HCT116 (cell line): ENCODE results near the gene GPR39. TPM values are rescaled to one million over a fixed set of nuclear protein-coding genes. Genes with fewer than 3 reads are reported as not detected.

Experiments used
- ATAC-seq: fragments of 200-7000 bp; cut with Tn5 transposase; 2 replicates; pipeline ENCODE4 v1.9.1; 2020; ENCODE audit warnings: mild to moderate bottlenecking, moderate library complexity
- BruUV-seq: library from RNA; stranded (reverse); fragments of 400-500 nt; replicated peaks from 2 replicates; lab custom pipeline; 2021; lab: Mats Ljungman, UMichigan
- CTCF ChIA-PET: fragments of 300-600 bp; sonication (Branson Sonifier 250); formaldehyde crosslinking; loops from one replicate; lab custom pipeline; 2021; ENCODE audit warnings: antibody characterized with exemption; lab: Charles Lee
- POLR2A ChIA-PET: fragments of 300-600, 350-600 bp; sonication (Branson Sonifier 250); formaldehyde crosslinking; loops from one replicate; lab custom pipeline; 2021; ENCODE audit warnings: antibody characterized with exemption; lab: Charles Lee
- RAD21 ChIA-PET, 2 experiments: fragments of 300-600 bp; sonication (Branson Sonifier 250); formaldehyde crosslinking; loops; one replicate each; lab custom pipeline; 2023; ENCODE audit warnings: low total read pairs in 2 of 2; ENCODE audit not compliant: uncharacterized antibody in 2 of 2, unreplicated experiment in 2 of 2, low non-redundant PET in 1 of 2; lab: Charles Lee
- DNase-seq: peaks from one replicate; pipeline ENCODE4 v3.0.0-alpha.2; 2010; ENCODE audit warnings: low read depth, low spot score
- H2AFZ ChIP-seq: fragments of 200-600 bp; shearing (Covaris generic), sonication (generic); 2 replicates; pipeline ENCODE4 v1.6.1; 2017; ENCODE audit warnings: low read depth, mixed run types, mixed read lengths, antibody characterized with exemption, low read length; ENCODE audit not compliant: poor library complexity, severe bottlenecking
- H3K27ac ChIP-seq: 2 replicates; pipeline ENCODE4 v1.5.1; 2012; ENCODE audit warnings: low read depth, low read length
- H3K27me3 ChIP-seq: fragments of 200-600 bp; sonication (generic); 2 replicates; pipeline ENCODE4 v1.6.1; 2016; ENCODE audit warnings: mixed run types, low read length, mixed read lengths; ENCODE audit not compliant: insufficient read depth
- H3K36me3 ChIP-seq, 2 experiments: fragments of 200-500 bp in 1 of 2; fragments of 200-600 bp in 1 of 2; sonication (Bioruptor generic) in 1 of 2; sonication (generic) in 1 of 2; 2 replicates each; pipeline versions ENCODE4 v1.5.1 to v1.6.1; 2014 to 2016; ENCODE audit warnings: low read length in 2 of 2, inconsistent platforms in 1 of 2, mixed read lengths in 1 of 2, mixed run types in 1 of 2; ENCODE audit not compliant: insufficient read depth in 2 of 2, control insufficient read depth in 1 of 2
- H3K4me1 ChIP-seq, 2 experiments: fragments of 200-600 bp in 1 of 2; sonication (generic) in 1 of 2; 2 replicates each; pipeline versions ENCODE4 v1.5.1 to v1.6.1; 2012 to 2017; ENCODE audit warnings: low read length in 2 of 2, inconsistent platforms in 1 of 2, mild to moderate bottlenecking in 1 of 2, mixed read lengths in 1 of 2, mixed run types in 1 of 2, moderate library complexity in 1 of 2; ENCODE audit not compliant: insufficient read depth in 2 of 2, control insufficient read depth in 1 of 2
- H3K4me2 ChIP-seq: fragments of 200-600 bp; sonication (generic); 2 replicates; pipeline ENCODE4 v1.6.1; 2017; ENCODE audit warnings: mixed run types, low read length, mixed read lengths
- H3K4me3 ChIP-seq, 2 experiments: fragments of 200-600 bp in 1 of 2; sonication (generic) in 1 of 2; replicated peaks in 1 of 2; 2 replicates each; pipeline ENCODE4 v1.5.1; 2011 to 2016; ENCODE audit warnings: low read length in 2 of 2, control low read depth in 1 of 2, low read depth in 1 of 2, mild to moderate bottlenecking in 1 of 2, mixed read lengths in 1 of 2, mixed run types in 1 of 2
- H3K79me2 ChIP-seq: fragments of 200-600 bp; sonication (generic); 2 replicates; pipeline ENCODE4 v1.6.1; 2017; ENCODE audit warnings: mild to moderate bottlenecking, mixed run types, low read length, moderate library complexity, mixed read lengths; ENCODE audit not compliant: insufficient read depth
- H3K9ac ChIP-seq: fragments of 200-600 bp; sonication (generic); 2 replicates; pipeline ENCODE4 v1.6.1; 2016; ENCODE audit warnings: low read length, mixed read lengths
- H3K9me2 ChIP-seq: fragments of 200-600 bp; sonication (generic), shearing (Covaris generic); 2 replicates; pipeline ENCODE4 v1.6.1; 2017; ENCODE audit warnings: mixed run types, mild to moderate bottlenecking, moderate library complexity; ENCODE audit not compliant: insufficient read depth
- H3K9me3 ChIP-seq, 2 experiments: fragments of 200-500 bp in 1 of 2; fragments of 200-600 bp in 1 of 2; sonication (Bioruptor generic) in 1 of 2; sonication (generic) in 1 of 2; 2 replicates each; pipeline ENCODE4 v1.6.1; 2014 to 2017; ENCODE audit warnings: low read length in 2 of 2, mixed read lengths in 2 of 2, inconsistent platforms in 1 of 2, low read depth in 1 of 2, mild to moderate bottlenecking in 1 of 2, mixed run types in 1 of 2, moderate library complexity in 1 of 2; ENCODE audit not compliant: control insufficient read depth in 1 of 2, insufficient read depth in 1 of 2
- H4K20me1 ChIP-seq: fragments of 200-600 bp; sonication (generic), shearing (Covaris generic); 2 replicates; pipeline ENCODE4 v1.6.1; 2017; ENCODE audit warnings: mixed run types, mild to moderate bottlenecking, moderate library complexity; ENCODE audit not compliant: insufficient read depth
- CBX3 ChIP-seq: IDR thresholded peaks from 2 replicates; pipeline ENCODE4 v1.6.1; 2012; ENCODE audit warnings: low read depth
- ELF1 ChIP-seq: IDR thresholded peaks from 2 replicates; pipeline ENCODE4 v1.6.1; 2012; ENCODE audit warnings: low read depth, borderline replicate concordance
- EZH2 ChIP-seq: fragments of 200-600 bp; sonication (generic); IDR thresholded peaks from 2 replicates; pipeline ENCODE4 v1.6.1; 2017; ENCODE audit warnings: antibody characterized with exemption, mixed run types
- EZH2phosphoT487 ChIP-seq: fragments of 200-600 bp; IDR thresholded peaks from 2 replicates; pipeline ENCODE4 v1.6.1; 2018; ENCODE audit warnings: antibody characterized with exemption, borderline replicate concordance
- FOSL1 ChIP-seq: IDR thresholded peaks from 2 replicates; pipeline ENCODE4 v1.6.1; 2012; ENCODE audit warnings: low read depth
- JUND ChIP-seq: IDR thresholded peaks from 2 replicates; pipeline ENCODE4 v1.6.1; 2012
- POLR2A ChIP-seq: IDR thresholded peaks from 2 replicates; pipeline ENCODE4 v1.7.0; 2011; ENCODE audit warnings: borderline replicate concordance; ENCODE audit not compliant: insufficient read depth, insufficient read length; ENCODE audit errors: extremely low read depth
- POLR2AphosphoS5 ChIP-seq: IDR thresholded peaks from 2 replicates; pipeline ENCODE4 v1.6.1; 2011; ENCODE audit warnings: mild to moderate bottlenecking, low read depth, low read length, moderate library complexity
- RAD21 ChIP-seq: IDR thresholded peaks from 2 replicates; pipeline ENCODE4 v1.6.1; 2012; ENCODE audit warnings: low read depth, mild to moderate bottlenecking
- SIN3A ChIP-seq: IDR thresholded peaks from 2 replicates; pipeline ENCODE4 v1.6.1; 2012; ENCODE audit warnings: low read depth
- SRF ChIP-seq: IDR thresholded peaks from 2 replicates; pipeline ENCODE4 v1.6.1; 2012; ENCODE audit warnings: low read depth
- TCF7L2 ChIP-seq: IDR thresholded peaks from 2 replicates; pipeline ENCODE4 v1.7.0; 2011; ENCODE audit warnings: borderline replicate concordance, inconsistent platforms; ENCODE audit not compliant: insufficient read depth, insufficient read length; ENCODE audit errors: extremely low read depth
- YY1 ChIP-seq: IDR thresholded peaks from 2 replicates; pipeline ENCODE4 v1.6.1; 2011; ENCODE audit warnings: low read length, low read depth, moderate library complexity, mild to moderate bottlenecking; ENCODE audit not compliant: insufficient replicate concordance; ENCODE audit errors: extremely low read depth
- ZFX ChIP-seq: fragments of 450-650 bp; IDR thresholded peaks from 2 replicates; pipeline ENCODE4 v1.6.1; 2017
- ZNF274 ChIP-seq: fragments of 200-500 bp; sonication (Bioruptor generic); IDR thresholded peaks from 2 replicates; pipeline ENCODE4 v1.6.1; 2014; ENCODE audit warnings: mild to moderate bottlenecking, low read depth, low read length, inconsistent platforms
- intact Hi-C: fragments of 100-400 bp; cut with micrococcal nuclease; formaldehyde crosslinking; loops from 2 replicates; pipeline ENCODE4 v1.10.0; 2022
- total RNA-seq: library from RNA; stranded (reverse); gene quantifications from one replicate; pipeline ENCODE4 v1.2.1, GENCODE V29; 2021; ENCODE audit not compliant: unreplicated experiment
- TF ChIP-seq, protein P1 (sequence below): IDR thresholded peaks from 2 replicates; pipeline ENCODE4 v1.6.1; 2012
- TF ChIP-seq, protein P2 (sequence below): IDR thresholded peaks from 2 replicates; pipeline ENCODE4 v1.6.1; 2012
- TF ChIP-seq, protein P3 (sequence below), 3 experiments: fragments of 200-600 bp in 1 of 3; sonication (generic) in 1 of 3; IDR thresholded peaks in 2 of 3; conservative IDR thresholded peaks in 1 of 3; 2 replicates each; pipeline ENCODE4 v1.5.1; 2012 to 2017; ENCODE audit warnings: low read depth in 2 of 3, low read length in 2 of 3, antibody characterized with exemption in 1 of 3, borderline replicate concordance in 1 of 3, control low read depth in 1 of 3, mild to moderate bottlenecking in 1 of 3, mixed read lengths in 1 of 3, mixed run types in 1 of 3, moderate library complexity in 1 of 3; ENCODE audit not compliant: insufficient read depth in 1 of 3
- TF ChIP-seq, protein P4 (sequence below): IDR thresholded peaks from 2 replicates; pipeline ENCODE4 v1.6.1; 2012; ENCODE audit warnings: low read depth
- TF ChIP-seq, protein P5 (sequence below): IDR thresholded peaks from 2 replicates; pipeline ENCODE4 v1.6.1; 2011; ENCODE audit warnings: mild to moderate bottlenecking, low read length, moderate library complexity; ENCODE audit not compliant: insufficient replicate concordance; ENCODE audit errors: extremely low read depth

Gene GPR39
- total RNA-seq, 1 experiment from 2014 or later: 5.1 TPM

DNA sequence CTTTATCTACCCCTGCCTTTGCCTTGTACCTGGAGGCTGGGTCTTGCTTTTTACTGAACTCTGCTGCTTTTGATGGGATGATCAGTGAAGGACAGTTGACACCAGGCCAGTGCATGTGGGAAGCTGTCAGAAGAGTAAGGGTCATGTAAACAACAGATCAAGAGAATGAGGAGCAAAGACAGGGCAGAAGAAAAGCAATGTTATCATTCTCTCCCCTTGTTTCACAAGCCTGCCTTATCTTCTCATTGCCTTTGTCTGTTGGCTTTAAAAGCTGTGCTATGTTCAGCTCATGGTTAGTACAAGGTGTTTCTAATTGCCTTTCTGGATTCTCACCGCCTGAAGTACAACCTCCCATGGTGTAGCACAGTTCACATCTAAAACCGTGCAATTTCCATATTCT, 225.8 kb downstream of the GPR39 start:
- ChIA-PET POLR2A (no interaction called here), CTCF (no interaction called here), RAD21 (no interaction called here)
- Histone ChIP-seq H3K9me2 (no peaks in the 10 kb centered on the region), H3K4me2 (no peak overlapping the region), H4K20me1 (no peaks in the 10 kb centered on the region), H3K9ac (no peak overlapping the region), H3K27me3 (peaks cover 4% of the 10 kb centered on the region; the same call in 1 of the 2 replicates), H2AFZ (no peak overlapping the region), H3K4me1 (no peaks in the 10 kb centered on the region), H3K9me3 (no peaks in the 10 kb centered on the region), H3K27ac (no peak overlapping the region), H3K79me2 (no peaks in the 10 kb centered on the region), H3K4me3 (no peak overlapping the region), H3K36me3 (no peaks in the 10 kb centered on the region)
- DNase-seq: no peak
- no TSS peak for BruUV-seq
- TF ChIP-seq SIN3A: no peak
- no peak for TF ChIP-seq FOSL1
- no peak for TF ChIP-seq EZH2
- no peak for TF ChIP-seq EZH2phosphoT487
- TF ChIP-seq ELF1: no peak
- TF ChIP-seq RAD21: no peak
- no peak for TF ChIP-seq SRF
- no peak for TF ChIP-seq CBX3
- no peak for TF ChIP-seq ZNF274
- TF ChIP-seq, protein P1, sequence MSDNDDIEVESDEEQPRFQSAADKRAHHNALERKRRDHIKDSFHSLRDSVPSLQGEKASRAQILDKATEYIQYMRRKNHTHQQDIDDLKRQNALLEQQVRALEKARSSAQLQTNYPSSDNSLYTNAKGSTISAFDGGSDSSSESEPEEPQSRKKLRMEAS: no peak
- TF ChIP-seq, protein P2, sequence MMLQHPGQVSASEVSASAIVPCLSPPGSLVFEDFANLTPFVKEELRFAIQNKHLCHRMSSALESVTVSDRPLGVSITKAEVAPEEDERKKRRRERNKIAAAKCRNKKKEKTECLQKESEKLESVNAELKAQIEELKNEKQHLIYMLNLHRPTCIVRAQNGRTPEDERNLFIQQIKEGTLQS: no peak
- TF ChIP-seq, protein P3, sequence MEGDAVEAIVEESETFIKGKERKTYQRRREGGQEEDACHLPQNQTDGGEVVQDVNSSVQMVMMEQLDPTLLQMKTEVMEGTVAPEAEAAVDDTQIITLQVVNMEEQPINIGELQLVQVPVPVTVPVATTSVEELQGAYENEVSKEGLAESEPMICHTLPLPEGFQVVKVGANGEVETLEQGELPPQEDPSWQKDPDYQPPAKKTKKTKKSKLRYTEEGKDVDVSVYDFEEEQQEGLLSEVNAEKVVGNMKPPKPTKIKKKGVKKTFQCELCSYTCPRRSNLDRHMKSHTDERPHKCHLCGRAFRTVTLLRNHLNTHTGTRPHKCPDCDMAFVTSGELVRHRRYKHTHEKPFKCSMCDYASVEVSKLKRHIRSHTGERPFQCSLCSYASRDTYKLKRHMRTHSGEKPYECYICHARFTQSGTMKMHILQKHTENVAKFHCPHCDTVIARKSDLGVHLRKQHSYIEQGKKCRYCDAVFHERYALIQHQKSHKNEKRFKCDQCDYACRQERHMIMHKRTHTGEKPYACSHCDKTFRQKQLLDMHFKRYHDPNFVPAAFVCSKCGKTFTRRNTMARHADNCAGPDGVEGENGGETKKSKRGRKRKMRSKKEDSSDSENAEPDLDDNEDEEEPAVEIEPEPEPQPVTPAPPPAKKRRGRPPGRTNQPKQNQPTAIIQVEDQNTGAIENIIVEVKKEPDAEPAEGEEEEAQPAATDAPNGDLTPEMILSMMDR (IDR thresholded peaks at IDR 0.05 in 2 of 3, conservative IDR thresholded peaks at IDR 0.05 in 1 of 3; ENCODE audit: borderline replicate concordance in 1 of 3, insufficient read depth in 1 of 3, low read depth in 2 of 3, low read length in 2 of 3): no peak
- TF ChIP-seq, protein P4, sequence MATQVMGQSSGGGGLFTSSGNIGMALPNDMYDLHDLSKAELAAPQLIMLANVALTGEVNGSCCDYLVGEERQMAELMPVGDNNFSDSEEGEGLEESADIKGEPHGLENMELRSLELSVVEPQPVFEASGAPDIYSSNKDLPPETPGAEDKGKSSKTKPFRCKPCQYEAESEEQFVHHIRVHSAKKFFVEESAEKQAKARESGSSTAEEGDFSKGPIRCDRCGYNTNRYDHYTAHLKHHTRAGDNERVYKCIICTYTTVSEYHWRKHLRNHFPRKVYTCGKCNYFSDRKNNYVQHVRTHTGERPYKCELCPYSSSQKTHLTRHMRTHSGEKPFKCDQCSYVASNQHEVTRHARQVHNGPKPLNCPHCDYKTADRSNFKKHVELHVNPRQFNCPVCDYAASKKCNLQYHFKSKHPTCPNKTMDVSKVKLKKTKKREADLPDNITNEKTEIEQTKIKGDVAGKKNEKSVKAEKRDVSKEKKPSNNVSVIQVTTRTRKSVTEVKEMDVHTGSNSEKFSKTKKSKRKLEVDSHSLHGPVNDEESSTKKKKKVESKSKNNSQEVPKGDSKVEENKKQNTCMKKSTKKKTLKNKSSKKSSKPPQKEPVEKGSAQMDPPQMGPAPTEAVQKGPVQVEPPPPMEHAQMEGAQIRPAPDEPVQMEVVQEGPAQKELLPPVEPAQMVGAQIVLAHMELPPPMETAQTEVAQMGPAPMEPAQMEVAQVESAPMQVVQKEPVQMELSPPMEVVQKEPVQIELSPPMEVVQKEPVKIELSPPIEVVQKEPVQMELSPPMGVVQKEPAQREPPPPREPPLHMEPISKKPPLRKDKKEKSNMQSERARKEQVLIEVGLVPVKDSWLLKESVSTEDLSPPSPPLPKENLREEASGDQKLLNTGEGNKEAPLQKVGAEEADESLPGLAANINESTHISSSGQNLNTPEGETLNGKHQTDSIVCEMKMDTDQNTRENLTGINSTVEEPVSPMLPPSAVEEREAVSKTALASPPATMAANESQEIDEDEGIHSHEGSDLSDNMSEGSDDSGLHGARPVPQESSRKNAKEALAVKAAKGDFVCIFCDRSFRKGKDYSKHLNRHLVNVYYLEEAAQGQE: no peak
- TF ChIP-seq JUND: no peak
- TF ChIP-seq TCF7L2: no peak
- no peak for TF ChIP-seq ZFX
- TF ChIP-seq YY1: no peak
- TF ChIP-seq, protein P5, sequence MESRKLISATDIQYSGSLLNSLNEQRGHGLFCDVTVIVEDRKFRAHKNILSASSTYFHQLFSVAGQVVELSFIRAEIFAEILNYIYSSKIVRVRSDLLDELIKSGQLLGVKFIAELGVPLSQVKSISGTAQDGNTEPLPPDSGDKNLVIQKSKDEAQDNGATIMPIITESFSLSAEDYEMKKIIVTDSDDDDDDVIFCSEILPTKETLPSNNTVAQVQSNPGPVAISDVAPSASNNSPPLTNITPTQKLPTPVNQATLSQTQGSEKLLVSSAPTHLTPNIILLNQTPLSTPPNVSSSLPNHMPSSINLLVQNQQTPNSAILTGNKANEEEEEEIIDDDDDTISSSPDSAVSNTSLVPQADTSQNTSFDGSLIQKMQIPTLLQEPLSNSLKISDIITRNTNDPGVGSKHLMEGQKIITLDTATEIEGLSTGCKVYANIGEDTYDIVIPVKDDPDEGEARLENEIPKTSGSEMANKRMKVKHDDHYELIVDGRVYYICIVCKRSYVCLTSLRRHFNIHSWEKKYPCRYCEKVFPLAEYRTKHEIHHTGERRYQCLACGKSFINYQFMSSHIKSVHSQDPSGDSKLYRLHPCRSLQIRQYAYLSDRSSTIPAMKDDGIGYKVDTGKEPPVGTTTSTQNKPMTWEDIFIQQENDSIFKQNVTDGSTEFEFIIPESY: no peak
- TF ChIP-seq POLR2AphosphoS5: no peak
- TF ChIP-seq POLR2A: no peak
- intact Hi-C loops: no loop called here
- no peak for ATAC-seq
